Choroid plexus epithelial cell (primary cell): ENCODE data around the gene ABCF3.
A peak's percentile ranks its signal among the peaks of the same experiment; 100 is the strongest.

Experiments
- DNase-seq: peaks from one replicate; pipeline ENCODE4 v3.0.0-alpha.2; 2010; ENCODE audit warnings: low read depth
- H3K4me3 ChIP-seq: 2 replicates; pipeline ENCODE4 v1.5.1; 2011; ENCODE audit warnings: low read depth, mild to moderate bottlenecking, control low read depth, low read length, moderate library complexity
- TF ChIP-seq, protein P1 (sequence below): conservative IDR thresholded peaks from 2 replicates; pipeline ENCODE4 v1.5.1; 2011; ENCODE audit warnings: low read depth, mild to moderate bottlenecking, control low read depth, inconsistent platforms, low read length, moderate library complexity

The ABCF3 gene

DNA sequence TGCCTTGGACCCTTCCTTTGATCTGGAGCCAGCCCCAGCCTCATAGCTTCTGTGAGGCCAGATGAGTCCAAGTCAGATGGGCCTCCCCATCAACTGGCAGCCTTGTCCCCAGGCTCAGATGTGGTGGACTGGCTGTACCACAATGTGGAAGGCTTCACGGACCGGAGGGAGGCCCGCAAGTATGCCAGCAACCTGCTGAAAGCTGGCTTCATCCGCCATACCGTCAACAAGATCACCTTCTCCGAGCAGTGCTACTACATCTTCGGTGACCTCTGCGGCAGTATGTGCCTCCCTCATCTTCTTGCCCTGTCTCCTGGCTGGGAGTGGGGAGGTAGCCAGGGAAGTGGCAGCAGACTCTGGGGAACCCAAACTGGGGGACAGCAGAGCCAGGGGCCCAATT lies 18.2 kb upstream of the ABCF3 start:
- TF ChIP-seq, protein P1, sequence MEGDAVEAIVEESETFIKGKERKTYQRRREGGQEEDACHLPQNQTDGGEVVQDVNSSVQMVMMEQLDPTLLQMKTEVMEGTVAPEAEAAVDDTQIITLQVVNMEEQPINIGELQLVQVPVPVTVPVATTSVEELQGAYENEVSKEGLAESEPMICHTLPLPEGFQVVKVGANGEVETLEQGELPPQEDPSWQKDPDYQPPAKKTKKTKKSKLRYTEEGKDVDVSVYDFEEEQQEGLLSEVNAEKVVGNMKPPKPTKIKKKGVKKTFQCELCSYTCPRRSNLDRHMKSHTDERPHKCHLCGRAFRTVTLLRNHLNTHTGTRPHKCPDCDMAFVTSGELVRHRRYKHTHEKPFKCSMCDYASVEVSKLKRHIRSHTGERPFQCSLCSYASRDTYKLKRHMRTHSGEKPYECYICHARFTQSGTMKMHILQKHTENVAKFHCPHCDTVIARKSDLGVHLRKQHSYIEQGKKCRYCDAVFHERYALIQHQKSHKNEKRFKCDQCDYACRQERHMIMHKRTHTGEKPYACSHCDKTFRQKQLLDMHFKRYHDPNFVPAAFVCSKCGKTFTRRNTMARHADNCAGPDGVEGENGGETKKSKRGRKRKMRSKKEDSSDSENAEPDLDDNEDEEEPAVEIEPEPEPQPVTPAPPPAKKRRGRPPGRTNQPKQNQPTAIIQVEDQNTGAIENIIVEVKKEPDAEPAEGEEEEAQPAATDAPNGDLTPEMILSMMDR = no peak
- no peak for DNase-seq
- no peak overlapping the region for H3K4me3 ChIP-seq

DNA sequence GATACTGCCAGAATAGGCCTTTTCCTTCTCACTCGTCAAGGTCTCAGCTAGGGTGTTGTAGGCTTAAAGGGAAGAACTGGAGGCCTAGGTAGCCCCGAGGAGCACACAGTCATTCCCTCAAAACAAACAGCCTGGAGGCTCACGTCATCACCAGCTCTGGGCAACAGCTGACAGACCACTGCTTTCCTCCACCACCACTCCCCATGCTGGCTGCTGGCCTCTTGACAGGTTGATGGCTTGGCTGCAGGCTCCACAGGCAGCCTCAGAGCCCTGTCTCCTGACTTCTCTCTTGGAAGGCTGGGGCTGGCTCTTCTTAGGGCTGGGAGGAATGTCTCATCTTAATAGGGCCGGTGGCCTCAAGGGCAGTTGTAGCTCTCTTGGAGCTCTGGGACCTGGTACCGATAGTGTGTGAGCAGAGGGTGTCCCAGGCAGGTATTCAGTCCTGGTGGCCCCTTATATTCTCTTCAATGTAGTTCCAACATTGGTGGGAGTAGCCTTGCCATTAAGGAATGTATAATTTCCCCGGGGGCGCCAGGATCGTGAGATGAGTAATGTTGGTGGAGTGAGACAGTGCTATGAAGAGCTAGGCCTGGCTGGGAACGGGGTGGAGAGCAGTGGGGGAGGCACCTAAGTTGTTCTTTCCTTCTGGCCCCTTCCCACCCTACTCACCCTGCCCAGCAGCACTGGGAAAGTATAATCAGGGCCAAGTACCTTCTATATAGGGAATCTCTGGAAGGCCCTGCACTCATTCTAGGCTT lies 17.5 kb upstream of the ABCF3 start:
- DNase-seq = peak; percentile 89
- H3K4me3 ChIP-seq = no peak overlapping the region
- TF ChIP-seq, protein P1 = no peak

DNA sequence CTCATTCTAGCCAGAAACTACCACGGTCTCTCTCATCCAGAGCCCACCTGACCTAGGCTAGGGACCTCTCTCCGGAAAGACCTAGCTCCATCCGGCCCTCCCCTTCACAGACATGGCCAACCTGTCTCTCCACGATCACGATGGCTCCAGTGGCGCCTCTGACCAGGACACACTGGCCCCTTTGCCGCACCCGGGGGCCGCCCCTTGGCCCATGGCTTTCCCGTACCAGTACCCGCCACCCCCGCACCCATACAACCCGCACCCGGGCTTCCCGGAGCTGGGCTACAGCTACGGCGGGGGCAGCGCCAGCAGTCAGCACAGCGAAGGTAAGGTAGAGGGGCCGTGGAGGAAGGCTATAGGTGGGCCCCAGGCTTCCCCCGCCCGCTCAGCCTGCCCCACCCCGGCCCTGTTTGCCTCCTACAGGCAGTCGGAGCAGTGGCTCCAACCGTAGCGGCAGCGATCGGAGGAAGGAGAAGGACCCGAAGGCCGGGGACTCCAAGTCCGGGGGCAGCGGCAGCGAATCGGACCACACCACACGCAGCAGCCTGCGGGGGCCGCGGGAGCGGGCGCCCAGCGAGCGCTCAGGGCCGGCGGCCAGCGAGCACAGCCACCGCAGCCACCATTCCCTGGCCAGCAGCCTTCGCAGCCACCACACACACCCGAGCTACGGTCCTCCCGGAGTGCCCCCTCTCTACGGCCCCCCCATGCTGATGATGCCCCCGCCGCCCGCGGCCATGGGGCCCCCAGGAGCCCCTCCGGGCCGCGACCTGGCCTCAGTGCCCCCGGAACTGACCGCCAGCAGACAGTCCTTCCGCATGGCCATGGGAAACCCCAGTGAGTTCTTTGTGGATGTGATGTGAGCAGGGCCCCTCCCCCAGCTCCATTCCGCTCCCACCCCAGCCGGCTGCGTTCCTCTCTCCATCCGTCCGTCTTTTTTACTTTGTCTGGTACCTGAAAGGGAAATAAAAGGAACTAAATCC lies 15.8 kb upstream of the ABCF3 start:
- TF ChIP-seq, protein P1 = no peak
- DNase-seq = no peak

DNA sequence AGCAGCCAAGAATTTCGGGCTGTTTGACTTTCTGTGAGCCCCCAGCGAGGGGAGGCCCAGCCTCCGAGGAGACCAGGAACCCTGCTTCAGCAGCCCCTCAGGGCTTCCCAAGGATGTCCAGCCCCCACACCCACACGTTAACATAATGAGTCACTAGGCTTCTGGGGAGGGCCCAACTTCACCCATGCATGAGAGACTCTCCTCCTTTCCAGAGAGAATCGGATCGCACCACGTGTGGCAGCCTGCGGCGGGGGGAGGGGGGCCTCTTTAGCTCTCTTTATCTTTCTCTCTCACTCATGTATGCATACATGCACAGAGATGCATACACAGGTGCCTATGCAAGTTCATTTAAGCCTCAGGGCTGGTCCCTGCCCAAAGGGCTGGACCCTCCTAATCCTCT lies 14.4 kb upstream of the ABCF3 start:
- peak; percentile 66 for DNase-seq
- TF ChIP-seq, protein P1 = no peak
- no peak overlapping the region for H3K4me3 ChIP-seq

More for the DNA sequence above, 15.8 kb upstream of the ABCF3 start:
- H3K4me3 ChIP-seq = no peak overlapping the region

DNA sequence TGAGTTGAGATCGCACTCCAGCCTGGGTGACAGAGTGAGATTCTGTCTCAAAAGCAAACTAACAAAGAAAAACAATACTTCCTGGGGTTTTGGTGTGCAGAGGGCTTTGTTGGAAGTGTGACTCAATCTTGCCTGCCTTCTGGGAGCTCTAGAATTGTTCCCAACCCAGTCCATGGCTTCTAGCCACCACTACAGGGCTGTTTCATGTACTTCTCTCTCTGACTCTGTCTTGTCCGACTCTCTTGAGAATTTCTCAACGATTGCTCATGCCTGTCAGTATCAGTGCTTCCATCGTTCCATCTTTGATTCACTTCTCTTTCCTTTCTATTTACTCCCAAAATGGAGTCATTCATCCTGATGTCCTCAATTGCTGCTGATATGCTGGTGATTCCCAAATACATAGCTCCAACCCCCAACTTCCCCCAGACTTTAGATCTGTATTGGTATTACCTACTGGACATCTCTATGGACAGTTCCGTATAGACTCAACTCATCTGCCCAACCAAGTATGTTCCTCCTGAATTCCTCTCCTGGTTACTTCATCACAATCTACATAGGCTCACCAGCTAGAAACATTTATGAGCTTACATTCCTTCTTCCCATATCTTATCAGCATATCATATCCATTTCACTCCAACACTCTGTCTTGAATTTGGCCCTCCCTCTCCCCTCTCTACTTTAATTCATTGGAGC lies 13.2 kb upstream of the ABCF3 start:
- DNase-seq = peak; percentile 85
- TF ChIP-seq, protein P1 = no peak
- H3K4me3 ChIP-seq = no peak overlapping the region

DNA sequence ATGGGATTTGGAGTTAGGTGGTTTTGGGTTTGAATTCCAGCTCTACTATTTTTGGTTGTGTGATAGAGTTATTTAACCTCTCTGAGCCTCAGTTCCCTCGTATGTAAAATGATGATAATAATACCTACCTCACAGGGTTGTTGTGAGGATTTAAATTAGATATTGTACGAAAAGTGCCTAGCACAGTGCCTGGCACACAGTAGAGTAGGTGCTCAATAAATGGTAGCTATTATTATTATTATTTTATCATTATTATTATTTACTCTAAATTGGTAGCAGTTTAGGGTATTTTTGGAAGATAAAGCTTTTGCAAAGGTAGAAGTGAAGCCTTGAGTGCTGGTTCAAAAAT lies 12.7 kb upstream of the ABCF3 start:
- no peak overlapping the region for H3K4me3 ChIP-seq
- DNase-seq = no peak
- TF ChIP-seq, protein P1 = no peak
